ENCODE data around the gene UGT2B10. TPM values are rescaled to one million over a fixed set of nuclear protein-coding genes. Genes with fewer than 3 reads are reported as not detected.

UGT2B10 gene
- polyA plus RNA-seq, 1 experiment: not detected

DNA sequence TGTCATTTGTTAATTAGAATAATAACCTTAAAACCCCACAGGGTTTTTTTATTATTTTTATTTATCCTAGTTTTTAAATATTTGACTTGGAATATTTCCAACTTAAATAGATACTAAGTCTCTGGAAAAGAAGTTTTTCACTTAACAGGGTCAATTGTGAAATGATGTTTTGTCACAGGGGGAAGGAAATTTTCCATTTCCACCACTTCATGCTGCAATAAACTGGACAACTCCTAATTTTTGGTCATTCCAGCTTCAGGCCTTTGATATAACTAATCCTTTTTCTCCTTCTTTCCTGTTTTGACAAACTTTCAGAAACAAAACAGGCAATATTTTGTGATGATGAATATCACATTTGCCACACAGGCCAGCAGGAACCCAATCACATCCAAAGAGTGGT, 45.3 kb downstream of the UGT2B10 start:
- H3K9me3 ChIP-seq (ENCODE audit: control insufficient read depth, insufficient read depth, low read length): no peaks in the 10 kb centered on the region
- no peak for TF ChIP-seq CTCF (IDR thresholded peaks at IDR 0.05; ENCODE audit: low read depth, low read length)
- no peaks in the 10 kb centered on the region for H3K27me3 ChIP-seq (ENCODE audit: control insufficient read depth, insufficient read depth, low read length)
- CTCF ChIA-PET: no interaction called here
- no peak overlapping the region for H3K27ac ChIP-seq (ENCODE audit: low read depth, low read length)
- POLR2A ChIA-PET: no interaction called here
- H3K4me3 ChIP-seq (ENCODE audit: low read depth, low read length): no peak overlapping the region
- DNase-seq (ENCODE audit: low read depth, low spot score): no peak

GRCh38 chr4:68864438-68865187, 48.8 kb downstream of the UGT2B10 start:
- ChIA-PET POLR2A (no interaction called here), CTCF (interaction anchor here (0.6 kb wide), 1 partner anchor 53 kb away, joined by 6 read pairs; no protein-coding TSS in a partner anchor)
- H3K4me3 ChIP-seq (ENCODE audit: low read depth, low read length): no peak overlapping the region
- TF ChIP-seq CTCF (IDR thresholded peaks at IDR 0.05; ENCODE audit: low read depth, low read length): no peak
- H3K27me3 ChIP-seq (ENCODE audit: control insufficient read depth, insufficient read depth, low read length): no peaks in the 10 kb centered on the region
- H3K27ac ChIP-seq (ENCODE audit: low read depth, low read length): no peak overlapping the region
- no peaks in the 10 kb centered on the region for H3K9me3 ChIP-seq (ENCODE audit: control insufficient read depth, insufficient read depth, low read length)
- no peak for DNase-seq (ENCODE audit: low read depth, low spot score)

- Histone ChIP-seq H3K9me3 (ENCODE audit: control insufficient read depth, insufficient read depth, low read length) (no peaks in the 10 kb centered on the region), H3K27ac (ENCODE audit: low read depth, low read length) (no peak overlapping the region), H3K27me3 (ENCODE audit: control insufficient read depth, insufficient read depth, low read length) (no peaks in the 10 kb centered on the region), H3K4me3 (ENCODE audit: low read depth, low read length) (no peak overlapping the region)
- ChIA-PET POLR2A (no interaction called here), CTCF (no interaction called here)
- no peak for DNase-seq (ENCODE audit: low read depth, low spot score)
- TF ChIP-seq CTCF (IDR thresholded peaks at IDR 0.05; ENCODE audit: low read depth, low read length): no peak
Observed at GRCh38 chr4:68865188-68865638, 49.4 kb downstream of the UGT2B10 start.

DNA sequence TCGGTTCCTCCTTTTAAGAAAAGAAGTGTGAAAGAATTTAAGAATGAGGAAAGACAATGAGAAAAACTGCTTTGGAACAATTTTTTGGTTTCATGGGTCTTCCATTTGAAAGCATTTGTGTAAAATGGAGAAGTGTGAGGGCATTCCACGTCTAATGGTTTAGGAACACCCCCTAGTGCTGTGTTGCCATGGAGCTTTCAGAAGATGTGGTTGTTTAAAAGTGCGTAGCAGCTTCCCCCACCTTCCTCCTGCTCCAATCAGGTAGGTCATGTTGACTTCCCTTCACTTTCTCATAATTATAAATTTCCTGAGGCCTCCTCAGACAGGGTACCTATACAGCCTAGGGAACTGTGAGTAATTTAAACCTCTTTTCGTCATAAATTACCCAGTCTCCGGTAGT, 50.0 kb downstream of the UGT2B10 start:
- H3K27me3 ChIP-seq (ENCODE audit: control insufficient read depth, insufficient read depth, low read length): no peaks in the 10 kb centered on the region
- no peak overlapping the region for H3K4me3 ChIP-seq (ENCODE audit: low read depth, low read length)
- DNase-seq (ENCODE audit: low read depth, low spot score): no peak
- POLR2A ChIA-PET: no interaction called here
- TF ChIP-seq CTCF (IDR thresholded peaks at IDR 0.05; ENCODE audit: low read depth, low read length): no peak
- H3K27ac ChIP-seq (ENCODE audit: low read depth, low read length): no peak overlapping the region
- CTCF ChIA-PET: no interaction called here
- H3K9me3 ChIP-seq (ENCODE audit: control insufficient read depth, insufficient read depth, low read length): no peaks in the 10 kb centered on the region

- CTCF ChIA-PET: no interaction called here
- TF ChIP-seq CTCF (IDR thresholded peaks at IDR 0.05; ENCODE audit: low read depth, low read length): no peak
- Histone ChIP-seq H3K4me3 (ENCODE audit: low read depth, low read length) (no peak overlapping the region), H3K9me3 (ENCODE audit: control insufficient read depth, insufficient read depth, low read length) (no peaks in the 10 kb centered on the region), H3K27me3 (ENCODE audit: control insufficient read depth, insufficient read depth, low read length) (no peaks in the 10 kb centered on the region), H3K27ac (ENCODE audit: low read depth, low read length) (no peak overlapping the region)
- POLR2A ChIA-PET: no interaction called here
- no peak for DNase-seq (ENCODE audit: low read depth, low spot score)
Observed at GRCh38 chr4:68869274-68869773, 53.5 kb downstream of the UGT2B10 start.

Measured in AG04450 (cell line).